HCT116 (cell line): ENCODE measurements around the gene RNPS1. TPM values are rescaled to one million over a fixed set of nuclear protein-coding genes. Genes with fewer than 3 reads are reported as not detected.

Source experiments
- ATAC-seq: fragments of 200-7000 bp; cut with Tn5 transposase; 2 replicates; pipeline ENCODE4 v1.9.1; 2020; ENCODE audit warnings: mild to moderate bottlenecking, moderate library complexity
- BruUV-seq: library from RNA; stranded (reverse); fragments of 400-500 nt; replicated peaks from 2 replicates; lab custom pipeline; 2021; lab: Mats Ljungman, UMichigan
- CTCF ChIA-PET: fragments of 300-600 bp; sonication (Branson Sonifier 250); formaldehyde crosslinking; loops from one replicate; lab custom pipeline; 2021; ENCODE audit warnings: antibody characterized with exemption; lab: Charles Lee
- POLR2A ChIA-PET: fragments of 300-600, 350-600 bp; sonication (Branson Sonifier 250); formaldehyde crosslinking; loops from one replicate; lab custom pipeline; 2021; ENCODE audit warnings: antibody characterized with exemption; lab: Charles Lee
- RAD21 ChIA-PET, 2 experiments: fragments of 300-600 bp; sonication (Branson Sonifier 250); formaldehyde crosslinking; loops; one replicate each; lab custom pipeline; 2023; ENCODE audit warnings: low total read pairs in 2 of 2; ENCODE audit not compliant: uncharacterized antibody in 2 of 2, unreplicated experiment in 2 of 2, low non-redundant PET in 1 of 2; lab: Charles Lee
- DNase-seq: peaks from one replicate; pipeline ENCODE4 v3.0.0-alpha.2; 2010; ENCODE audit warnings: low read depth, low spot score
- H2AFZ ChIP-seq: fragments of 200-600 bp; shearing (Covaris generic), sonication (generic); 2 replicates; pipeline ENCODE4 v1.6.1; 2017; ENCODE audit warnings: low read depth, mixed run types, mixed read lengths, antibody characterized with exemption, low read length; ENCODE audit not compliant: poor library complexity, severe bottlenecking
- H3K27ac ChIP-seq: 2 replicates; pipeline ENCODE4 v1.5.1; 2012; ENCODE audit warnings: low read depth, low read length
- H3K27me3 ChIP-seq: fragments of 200-600 bp; sonication (generic); 2 replicates; pipeline ENCODE4 v1.6.1; 2016; ENCODE audit warnings: mixed run types, low read length, mixed read lengths; ENCODE audit not compliant: insufficient read depth
- H3K36me3 ChIP-seq, 2 experiments: fragments of 200-500 bp in 1 of 2; fragments of 200-600 bp in 1 of 2; sonication (Bioruptor generic) in 1 of 2; sonication (generic) in 1 of 2; 2 replicates each; pipeline versions ENCODE4 v1.5.1 to v1.6.1; 2014 to 2016; ENCODE audit warnings: low read length in 2 of 2, inconsistent platforms in 1 of 2, mixed read lengths in 1 of 2, mixed run types in 1 of 2; ENCODE audit not compliant: insufficient read depth in 2 of 2, control insufficient read depth in 1 of 2
- H3K4me1 ChIP-seq, 2 experiments: fragments of 200-600 bp in 1 of 2; sonication (generic) in 1 of 2; 2 replicates each; pipeline versions ENCODE4 v1.5.1 to v1.6.1; 2012 to 2017; ENCODE audit warnings: low read length in 2 of 2, inconsistent platforms in 1 of 2, mild to moderate bottlenecking in 1 of 2, mixed read lengths in 1 of 2, mixed run types in 1 of 2, moderate library complexity in 1 of 2; ENCODE audit not compliant: insufficient read depth in 2 of 2, control insufficient read depth in 1 of 2
- H3K4me2 ChIP-seq: fragments of 200-600 bp; sonication (generic); 2 replicates; pipeline ENCODE4 v1.6.1; 2017; ENCODE audit warnings: mixed run types, low read length, mixed read lengths
- H3K4me3 ChIP-seq, 2 experiments: fragments of 200-600 bp in 1 of 2; sonication (generic) in 1 of 2; replicated peaks in 1 of 2; 2 replicates each; pipeline ENCODE4 v1.5.1; 2011 to 2016; ENCODE audit warnings: low read length in 2 of 2, control low read depth in 1 of 2, low read depth in 1 of 2, mild to moderate bottlenecking in 1 of 2, mixed read lengths in 1 of 2, mixed run types in 1 of 2
- H3K79me2 ChIP-seq: fragments of 200-600 bp; sonication (generic); 2 replicates; pipeline ENCODE4 v1.6.1; 2017; ENCODE audit warnings: mild to moderate bottlenecking, mixed run types, low read length, moderate library complexity, mixed read lengths; ENCODE audit not compliant: insufficient read depth
- H3K9ac ChIP-seq: fragments of 200-600 bp; sonication (generic); 2 replicates; pipeline ENCODE4 v1.6.1; 2016; ENCODE audit warnings: low read length, mixed read lengths
- H3K9me2 ChIP-seq: fragments of 200-600 bp; sonication (generic), shearing (Covaris generic); 2 replicates; pipeline ENCODE4 v1.6.1; 2017; ENCODE audit warnings: mixed run types, mild to moderate bottlenecking, moderate library complexity; ENCODE audit not compliant: insufficient read depth
- H3K9me3 ChIP-seq, 2 experiments: fragments of 200-500 bp in 1 of 2; fragments of 200-600 bp in 1 of 2; sonication (Bioruptor generic) in 1 of 2; sonication (generic) in 1 of 2; 2 replicates each; pipeline ENCODE4 v1.6.1; 2014 to 2017; ENCODE audit warnings: low read length in 2 of 2, mixed read lengths in 2 of 2, inconsistent platforms in 1 of 2, low read depth in 1 of 2, mild to moderate bottlenecking in 1 of 2, mixed run types in 1 of 2, moderate library complexity in 1 of 2; ENCODE audit not compliant: control insufficient read depth in 1 of 2, insufficient read depth in 1 of 2
- H4K20me1 ChIP-seq: fragments of 200-600 bp; sonication (generic), shearing (Covaris generic); 2 replicates; pipeline ENCODE4 v1.6.1; 2017; ENCODE audit warnings: mixed run types, mild to moderate bottlenecking, moderate library complexity; ENCODE audit not compliant: insufficient read depth
- CBX3 ChIP-seq: IDR thresholded peaks from 2 replicates; pipeline ENCODE4 v1.6.1; 2012; ENCODE audit warnings: low read depth
- CEBPB ChIP-seq: IDR thresholded peaks from 2 replicates; pipeline ENCODE4 v1.6.1; 2012; ENCODE audit warnings: low read depth
- EGR1 ChIP-seq: IDR thresholded peaks from 2 replicates; pipeline ENCODE4 v1.6.1; 2012; ENCODE audit warnings: low read depth
- ELF1 ChIP-seq: IDR thresholded peaks from 2 replicates; pipeline ENCODE4 v1.6.1; 2012; ENCODE audit warnings: low read depth, borderline replicate concordance
- EZH2phosphoT487 ChIP-seq: fragments of 200-600 bp; IDR thresholded peaks from 2 replicates; pipeline ENCODE4 v1.6.1; 2018; ENCODE audit warnings: antibody characterized with exemption, borderline replicate concordance
- FOSL1 ChIP-seq: IDR thresholded peaks from 2 replicates; pipeline ENCODE4 v1.6.1; 2012; ENCODE audit warnings: low read depth
- POLR2AphosphoS5 ChIP-seq: IDR thresholded peaks from 2 replicates; pipeline ENCODE4 v1.6.1; 2011; ENCODE audit warnings: mild to moderate bottlenecking, low read depth, low read length, moderate library complexity
- REST ChIP-seq: IDR thresholded peaks from 2 replicates; pipeline ENCODE4 v1.6.1; 2012; ENCODE audit warnings: low read depth
- SIN3A ChIP-seq: IDR thresholded peaks from 2 replicates; pipeline ENCODE4 v1.6.1; 2012; ENCODE audit warnings: low read depth
- TCF7L2 ChIP-seq: IDR thresholded peaks from 2 replicates; pipeline ENCODE4 v1.7.0; 2011; ENCODE audit warnings: borderline replicate concordance, inconsistent platforms; ENCODE audit not compliant: insufficient read depth, insufficient read length; ENCODE audit errors: extremely low read depth
- YY1 ChIP-seq: IDR thresholded peaks from 2 replicates; pipeline ENCODE4 v1.6.1; 2011; ENCODE audit warnings: low read length, low read depth, moderate library complexity, mild to moderate bottlenecking; ENCODE audit not compliant: insufficient replicate concordance; ENCODE audit errors: extremely low read depth
- intact Hi-C: fragments of 100-400 bp; cut with micrococcal nuclease; formaldehyde crosslinking; loops from 2 replicates; pipeline ENCODE4 v1.10.0; 2022
- total RNA-seq: library from RNA; stranded (reverse); gene quantifications from one replicate; pipeline ENCODE4 v1.2.1, GENCODE V29; 2021; ENCODE audit not compliant: unreplicated experiment
- TF ChIP-seq, protein P1 (sequence below), 3 experiments: fragments of 200-600 bp in 1 of 3; sonication (generic) in 1 of 3; IDR thresholded peaks in 2 of 3; conservative IDR thresholded peaks in 1 of 3; 2 replicates each; pipeline ENCODE4 v1.5.1; 2012 to 2017; ENCODE audit warnings: low read depth in 2 of 3, low read length in 2 of 3, antibody characterized with exemption in 1 of 3, borderline replicate concordance in 1 of 3, control low read depth in 1 of 3, mild to moderate bottlenecking in 1 of 3, mixed read lengths in 1 of 3, mixed run types in 1 of 3, moderate library complexity in 1 of 3; ENCODE audit not compliant: insufficient read depth in 1 of 3
- TF ChIP-seq, protein P2 (sequence below): IDR thresholded peaks from 2 replicates; pipeline ENCODE4 v1.6.1; 2012
- TF ChIP-seq, protein P3 (sequence below): IDR thresholded peaks from 2 replicates; pipeline ENCODE4 v1.6.1; 2012

RNPS1 gene
- total RNA-seq, 1 experiment from 2014 or later, result 257 TPM

DNA sequence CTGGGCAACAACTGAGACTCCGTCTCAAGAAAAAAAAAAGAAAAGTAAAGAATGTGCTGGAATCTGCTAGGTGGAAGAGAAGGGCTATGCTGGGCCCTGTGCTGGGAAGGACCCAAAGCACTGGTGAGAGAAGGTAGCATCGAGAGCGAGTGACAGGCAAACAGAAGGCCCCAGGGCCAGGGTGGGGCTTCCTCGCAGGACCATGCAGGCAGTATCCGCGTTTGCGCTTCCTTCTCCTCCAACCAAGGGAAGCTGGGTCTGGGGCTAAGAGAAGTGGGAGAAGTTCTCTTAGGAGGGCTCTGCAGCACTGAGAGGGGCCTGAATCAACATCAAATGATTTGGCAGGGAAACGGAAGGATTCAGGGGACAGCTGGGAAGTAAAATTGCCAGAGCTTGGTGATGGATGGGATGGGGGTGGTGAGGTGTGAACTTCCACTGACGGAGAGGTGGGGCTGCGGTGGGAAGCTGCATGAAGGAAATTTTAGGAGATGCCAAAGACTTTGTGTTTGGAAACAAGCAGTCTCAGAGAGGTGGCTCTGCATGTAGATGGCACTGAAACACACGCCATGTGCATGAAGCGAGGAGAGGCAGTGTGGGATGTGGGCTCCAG lies 11.3 kb downstream of the RNPS1 start:
- Histone ChIP-seq H3K4me1 (peaks cover 9 to 22% of the 10 kb centered on the region in 2 experiments), H3K9ac (no peak overlapping the region), H3K9me3 (no peaks in the 10 kb centered on the region), H3K36me3 (peaks cover 58 to 69% of the 10 kb centered on the region in 2 experiments), H3K27ac (no peak overlapping the region), H4K20me1 (peaks cover 5% of the 10 kb centered on the region; the same call in 1 of the 2 replicates), H3K4me3 (no peak overlapping the region), H3K9me2 (no peaks in the 10 kb centered on the region), H2AFZ (no peak overlapping the region), H3K79me2 (peaks cover 69% of the 10 kb centered on the region), H3K27me3 (no peaks in the 10 kb centered on the region), H3K4me2 (no peak overlapping the region)
- no peak for DNase-seq
- intact Hi-C loops, result loop anchor here (10.0 kb wide), 1 partner anchor 232 kb away; the partner anchor contains the start of gene NHERF2
- ChIA-PET POLR2A (no interaction called here), RAD21 (no interaction called here), CTCF (no interaction called here)
- TF ChIP-seq FOSL1, result no peak
- no peak for TF ChIP-seq ELF1
- no peak for TF ChIP-seq TCF7L2
- no peak for TF ChIP-seq CEBPB
- no peak for TF ChIP-seq YY1
- no peak for ATAC-seq
- no TSS peak for BruUV-seq

DNA sequence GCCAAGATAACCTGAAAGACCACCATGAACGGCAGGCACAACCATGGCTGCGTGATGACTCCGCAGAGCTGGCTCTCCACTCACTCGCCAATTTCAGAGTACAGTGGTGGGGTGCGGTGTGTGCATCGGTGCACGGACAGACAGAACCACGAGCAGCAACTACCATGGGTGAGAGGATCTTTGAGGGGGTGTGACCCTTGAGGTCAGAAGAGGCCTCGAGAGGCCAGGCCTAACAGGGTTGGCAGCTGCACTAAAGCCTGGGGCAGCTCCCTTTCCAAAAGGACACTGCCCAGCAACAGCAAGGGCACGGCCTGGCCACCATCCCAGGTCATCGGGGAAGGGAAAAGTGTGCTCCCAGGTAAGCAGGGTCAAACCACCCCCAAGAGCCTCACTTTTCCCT lies 14.6 kb downstream of the RNPS1 start:
- ChIA-PET POLR2A (interaction anchor here (1.6 to 2.8 kb wide), 3 partner anchors 10 to 38 kb away, joined by 8 to 17 read pairs (median 9); partner anchors contain the start of gene PGP), CTCF (interaction anchor here (1.0 kb wide), 1 partner anchor 248 kb away, joined by 3 read pairs; no protein-coding TSS in a partner anchor), RAD21 (no interaction called here)
- TF ChIP-seq REST, result no peak
- no peak for TF ChIP-seq CBX3
- TF ChIP-seq FOSL1, result no peak
- TF ChIP-seq, protein P1, sequence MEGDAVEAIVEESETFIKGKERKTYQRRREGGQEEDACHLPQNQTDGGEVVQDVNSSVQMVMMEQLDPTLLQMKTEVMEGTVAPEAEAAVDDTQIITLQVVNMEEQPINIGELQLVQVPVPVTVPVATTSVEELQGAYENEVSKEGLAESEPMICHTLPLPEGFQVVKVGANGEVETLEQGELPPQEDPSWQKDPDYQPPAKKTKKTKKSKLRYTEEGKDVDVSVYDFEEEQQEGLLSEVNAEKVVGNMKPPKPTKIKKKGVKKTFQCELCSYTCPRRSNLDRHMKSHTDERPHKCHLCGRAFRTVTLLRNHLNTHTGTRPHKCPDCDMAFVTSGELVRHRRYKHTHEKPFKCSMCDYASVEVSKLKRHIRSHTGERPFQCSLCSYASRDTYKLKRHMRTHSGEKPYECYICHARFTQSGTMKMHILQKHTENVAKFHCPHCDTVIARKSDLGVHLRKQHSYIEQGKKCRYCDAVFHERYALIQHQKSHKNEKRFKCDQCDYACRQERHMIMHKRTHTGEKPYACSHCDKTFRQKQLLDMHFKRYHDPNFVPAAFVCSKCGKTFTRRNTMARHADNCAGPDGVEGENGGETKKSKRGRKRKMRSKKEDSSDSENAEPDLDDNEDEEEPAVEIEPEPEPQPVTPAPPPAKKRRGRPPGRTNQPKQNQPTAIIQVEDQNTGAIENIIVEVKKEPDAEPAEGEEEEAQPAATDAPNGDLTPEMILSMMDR (IDR thresholded peaks at IDR 0.05 in 2 of 3, conservative IDR thresholded peaks at IDR 0.05 in 1 of 3; ENCODE audit: borderline replicate concordance in 1 of 3, insufficient read depth in 1 of 3, low read depth in 2 of 3, low read length in 2 of 3), result no peak
- TF ChIP-seq EGR1, result no peak
- TF ChIP-seq, protein P2, sequence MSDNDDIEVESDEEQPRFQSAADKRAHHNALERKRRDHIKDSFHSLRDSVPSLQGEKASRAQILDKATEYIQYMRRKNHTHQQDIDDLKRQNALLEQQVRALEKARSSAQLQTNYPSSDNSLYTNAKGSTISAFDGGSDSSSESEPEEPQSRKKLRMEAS, result no peak
- TF ChIP-seq POLR2AphosphoS5, result no peak
- TF ChIP-seq EZH2phosphoT487, result no peak
- TF ChIP-seq CEBPB, result no peak
- TF ChIP-seq, protein P3, sequence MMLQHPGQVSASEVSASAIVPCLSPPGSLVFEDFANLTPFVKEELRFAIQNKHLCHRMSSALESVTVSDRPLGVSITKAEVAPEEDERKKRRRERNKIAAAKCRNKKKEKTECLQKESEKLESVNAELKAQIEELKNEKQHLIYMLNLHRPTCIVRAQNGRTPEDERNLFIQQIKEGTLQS, result no peak
- no peak for TF ChIP-seq SIN3A
- Histone ChIP-seq H3K9ac (no peak overlapping the region), H3K9me3 (no peaks in the 10 kb centered on the region), H3K9me2 (no peaks in the 10 kb centered on the region), H3K27me3 (no peaks in the 10 kb centered on the region), H2AFZ (no peak overlapping the region), H4K20me1 (peaks cover 5% of the 10 kb centered on the region; the same call in 1 of the 2 replicates), H3K4me1 (peaks cover 15 to 31% of the 10 kb centered on the region in 2 experiments), H3K27ac (no peak overlapping the region), H3K79me2 (peaks cover 63% of the 10 kb centered on the region), H3K4me3 (no peak overlapping the region), H3K4me2 (no peak overlapping the region), H3K36me3 (peaks cover 38 to 48% of the 10 kb centered on the region in 2 experiments)
- ATAC-seq (no peak), DNase-seq (no peak)
- no TSS peak for BruUV-seq
- intact Hi-C loops, result loop anchor here (10.0 kb wide), 1 partner anchor 228 kb away; the partner anchor contains the start of gene NHERF2
